Measurements from ENCODE around the gene EHMT1.

The EHMT1 gene

DNA sequence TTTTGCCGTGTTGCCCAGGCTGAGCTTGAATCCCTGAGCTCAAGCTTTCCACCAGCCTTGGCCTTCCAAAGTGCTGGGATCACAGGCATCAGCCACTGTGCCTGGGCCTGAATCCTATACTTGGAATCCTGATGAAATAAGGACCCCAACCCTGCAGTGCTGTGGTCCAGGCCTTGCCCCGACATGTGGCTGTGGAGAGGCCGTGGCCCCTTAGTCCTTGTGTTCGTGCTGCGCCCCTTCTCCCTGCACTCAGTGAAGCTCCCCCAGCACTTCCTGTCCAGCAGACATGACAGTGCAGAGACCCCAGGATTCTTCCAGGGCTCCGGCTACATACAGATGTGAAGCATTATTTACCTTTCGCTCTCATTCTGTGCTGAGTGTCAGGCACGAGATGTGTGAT is 52.9 kb downstream of the EHMT1 start:
- DNase-seq (ENCODE audit: low spot score) (no peak), FAIRE-seq (no peak)

DNA sequence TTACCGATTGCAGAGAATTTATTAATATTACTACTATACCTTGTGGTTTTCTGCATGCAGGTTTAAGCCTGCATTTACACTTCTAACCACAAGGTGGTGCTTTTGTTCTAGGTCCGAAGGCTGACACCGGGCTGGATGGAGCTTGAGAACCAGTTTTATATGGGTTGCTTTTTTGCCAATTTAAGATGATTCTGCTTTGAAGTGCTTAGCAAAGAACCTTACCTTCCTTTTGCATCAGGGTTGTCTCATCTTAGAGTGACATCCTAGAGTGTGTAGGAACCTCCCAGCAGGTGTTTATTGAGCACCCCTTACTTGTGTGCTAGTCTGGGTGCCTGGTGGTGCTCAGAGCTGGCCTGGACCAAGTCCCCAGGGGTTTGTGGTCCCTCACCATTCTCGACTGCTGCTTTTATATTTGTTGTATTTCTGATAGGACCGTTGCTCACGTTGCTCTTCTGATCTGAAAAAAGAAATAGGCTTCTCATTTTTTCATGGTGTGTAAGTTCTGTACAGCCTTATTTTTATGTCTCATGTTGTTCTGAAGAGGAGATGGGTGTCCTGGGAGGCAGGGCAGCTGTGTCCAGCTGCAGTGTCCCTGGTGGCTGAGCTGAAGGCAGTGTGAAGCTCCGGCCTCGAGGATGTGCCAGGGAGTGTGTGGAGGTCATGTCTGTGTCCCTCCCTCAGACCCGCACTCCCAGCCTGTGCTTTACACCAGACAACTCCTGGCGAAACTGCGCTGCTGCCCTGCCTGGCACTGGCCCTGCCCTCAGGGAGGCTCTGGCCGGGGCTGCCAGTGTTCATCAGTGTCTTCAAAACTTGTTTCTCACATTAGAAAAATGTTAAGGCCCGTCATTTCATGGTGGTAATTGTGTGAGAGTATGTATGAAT is 54.3 kb downstream of the EHMT1 start:
- FAIRE-seq = no peak

DNA sequence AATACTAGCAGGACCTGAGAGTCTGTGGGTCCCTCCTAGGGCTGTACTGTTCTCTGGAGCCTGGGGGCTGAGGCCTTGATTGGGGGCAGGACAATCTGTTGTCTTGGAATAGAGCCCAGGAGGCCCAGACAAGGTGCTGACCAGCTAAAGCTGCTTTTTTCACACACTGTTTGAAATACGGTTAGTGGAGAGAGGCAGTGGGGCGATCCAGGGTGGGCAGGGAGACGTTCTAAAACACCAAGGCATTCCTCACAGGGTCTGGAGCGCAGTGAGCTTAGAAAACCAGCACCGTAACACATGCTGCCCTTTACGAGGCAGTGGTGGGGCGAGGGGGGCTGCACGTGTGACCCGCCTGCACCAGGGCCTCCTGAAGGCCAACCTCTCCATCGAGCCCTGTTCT is 55.1 kb downstream of the EHMT1 start:
- DNase-seq (ENCODE audit: low spot score) (no peak), FAIRE-seq (no peak)

More for the DNA sequence above, 54.3 kb downstream of the EHMT1 start:
- DNase-seq (ENCODE audit: low spot score) = peak; percentile 39

DNA sequence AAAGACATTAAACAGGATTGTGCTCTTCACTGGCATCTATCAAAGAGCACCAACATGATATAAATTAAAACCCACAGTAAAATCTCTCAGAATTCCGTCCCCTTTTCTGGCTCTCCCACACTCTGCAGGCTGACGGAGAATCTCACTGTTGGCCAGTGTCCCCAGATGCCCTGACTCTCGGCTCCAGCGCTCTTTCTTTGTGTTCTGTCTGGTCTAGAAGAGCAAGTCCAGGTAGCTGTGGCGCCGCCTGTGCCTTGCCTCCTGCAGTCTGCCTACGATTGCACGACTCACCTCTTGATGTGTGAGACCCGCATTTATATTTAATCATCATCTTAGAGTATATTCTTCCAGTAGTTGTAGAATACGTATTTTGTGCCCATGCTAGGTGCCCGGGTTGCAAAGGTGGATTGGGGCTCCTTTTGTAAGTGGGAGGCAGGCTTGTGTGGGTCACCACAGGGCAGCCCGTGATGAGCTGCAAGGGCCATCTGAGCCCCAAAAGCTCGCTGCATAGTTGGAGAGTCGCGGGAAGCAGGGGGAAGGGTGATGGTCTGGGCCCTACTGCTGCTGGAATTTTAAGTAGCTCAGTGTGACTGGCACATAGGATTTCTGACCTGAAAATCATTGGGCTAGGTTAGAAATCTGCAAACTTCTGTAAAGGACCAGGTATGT is 55.6 kb downstream of the EHMT1 start:
- no peak for FAIRE-seq
- DNase-seq (ENCODE audit: low spot score) = no peak

DNA sequence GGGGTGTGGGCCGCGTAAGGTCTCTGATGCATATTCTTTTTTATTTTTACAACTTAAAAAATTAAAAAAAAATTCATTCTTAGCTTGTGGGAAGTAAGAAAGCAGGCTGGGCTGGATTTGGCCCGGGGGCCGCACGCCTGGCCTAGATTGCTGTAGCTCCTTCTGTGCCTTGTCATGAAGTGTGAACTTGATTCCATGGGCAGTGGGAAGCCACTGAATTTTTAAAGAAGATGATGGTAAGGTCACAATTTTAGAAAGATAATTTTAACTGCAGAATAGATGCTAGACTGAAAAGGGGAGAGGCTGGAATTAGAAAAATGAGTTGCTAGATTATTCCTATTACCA is 56.1 kb downstream of the EHMT1 start:
- DNase-seq (ENCODE audit: low spot score) (no peak), FAIRE-seq (no peak)

DNA sequence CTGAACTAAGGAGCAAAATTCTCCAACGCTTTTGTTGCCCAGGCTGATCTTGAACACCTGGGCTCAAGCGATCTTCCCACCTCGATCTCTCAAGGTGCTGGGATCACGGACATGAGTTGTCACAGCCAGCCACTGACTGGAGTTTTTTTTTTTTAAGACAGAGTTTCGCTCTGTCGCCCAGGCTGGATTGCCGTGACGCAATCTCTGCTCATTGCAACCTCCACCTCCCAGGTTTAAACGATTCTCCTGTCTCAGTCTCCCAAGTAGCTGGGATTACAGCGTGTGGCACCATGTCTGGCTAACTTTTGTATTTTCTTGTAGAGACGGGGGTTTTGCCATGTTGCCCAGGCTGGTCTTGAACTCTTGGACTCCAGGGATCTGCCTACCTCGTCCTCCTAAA is 58.2 kb downstream of the EHMT1 start:
- FAIRE-seq = no peak
- DNase-seq (ENCODE audit: low spot score) = no peak

DNA sequence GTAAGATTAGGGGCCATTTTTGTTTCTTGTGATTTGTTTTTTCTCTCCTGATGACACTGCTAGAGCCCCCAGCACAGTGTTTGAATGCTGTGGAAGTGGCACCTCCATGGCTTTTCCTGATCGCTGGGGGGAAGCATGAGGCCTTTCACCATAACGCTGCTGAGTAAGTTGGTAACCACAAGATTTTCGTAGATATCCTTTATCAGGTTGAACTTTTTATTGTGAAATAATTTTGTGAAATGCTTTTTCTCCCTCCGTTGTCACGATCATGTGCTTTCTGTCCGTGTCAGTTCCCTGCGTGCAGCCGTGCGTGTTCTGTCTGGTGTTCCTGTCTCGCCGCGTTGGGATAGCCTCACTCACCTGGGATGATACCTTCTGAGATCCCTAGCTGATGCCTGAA is 59.4 kb downstream of the EHMT1 start:
- DNase-seq (ENCODE audit: low spot score) = no peak

DNA sequence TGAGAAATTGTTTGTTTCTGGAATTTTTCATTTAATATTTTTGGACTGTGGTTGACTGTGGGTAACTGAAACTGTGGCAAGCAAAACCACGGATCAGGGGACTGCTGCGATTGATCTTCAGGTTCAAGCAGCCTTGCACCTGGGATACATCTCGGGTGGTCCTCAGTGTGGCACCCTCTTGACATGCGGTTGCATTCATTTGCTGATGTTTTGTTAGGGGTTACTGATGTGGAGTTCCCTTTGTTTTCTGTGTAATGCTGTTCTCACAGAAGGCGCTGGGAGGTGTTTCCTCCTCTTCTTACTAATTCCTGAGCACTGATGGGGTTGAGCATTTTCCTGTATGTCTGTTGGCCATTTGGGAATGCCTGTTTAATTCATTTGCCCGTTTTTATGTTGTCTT is 60.4 kb downstream of the EHMT1 start:
- FAIRE-seq (no peak), DNase-seq (ENCODE audit: low spot score) (no peak)

More for the DNA sequence above, 59.4 kb downstream of the EHMT1 start:
- FAIRE-seq = no peak

DNA sequence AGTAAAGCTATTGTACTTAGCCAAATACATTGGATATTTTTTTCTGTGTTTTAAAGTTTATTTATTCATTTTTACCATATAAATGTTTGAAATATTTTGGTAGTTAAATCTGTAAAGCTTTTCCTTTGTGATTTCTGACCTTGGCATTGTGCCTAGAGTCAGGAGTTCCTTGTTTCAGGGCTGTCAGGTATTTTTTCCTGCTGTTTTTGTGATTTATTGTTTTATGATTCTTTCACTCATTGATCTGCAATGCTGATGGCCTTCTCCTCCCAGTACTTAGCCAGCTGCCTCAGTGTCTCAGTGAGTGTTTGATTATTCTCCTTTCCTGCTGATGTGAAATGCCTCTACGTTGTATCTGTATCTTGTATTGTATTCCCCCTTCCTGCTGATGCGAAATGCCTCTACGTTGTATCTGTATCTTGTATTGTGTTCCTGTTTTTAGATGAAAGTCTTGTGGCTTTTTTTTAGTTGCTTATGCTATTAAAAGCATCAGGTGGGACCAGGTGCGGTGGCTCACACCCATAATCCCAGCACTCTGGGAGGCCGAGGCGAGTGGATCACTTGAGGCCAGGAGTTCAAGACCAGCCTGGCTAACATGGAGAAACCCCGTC is 61.0 kb downstream of the EHMT1 start:
- DNase-seq (ENCODE audit: low spot score) (no peak), FAIRE-seq (no peak)

DNA sequence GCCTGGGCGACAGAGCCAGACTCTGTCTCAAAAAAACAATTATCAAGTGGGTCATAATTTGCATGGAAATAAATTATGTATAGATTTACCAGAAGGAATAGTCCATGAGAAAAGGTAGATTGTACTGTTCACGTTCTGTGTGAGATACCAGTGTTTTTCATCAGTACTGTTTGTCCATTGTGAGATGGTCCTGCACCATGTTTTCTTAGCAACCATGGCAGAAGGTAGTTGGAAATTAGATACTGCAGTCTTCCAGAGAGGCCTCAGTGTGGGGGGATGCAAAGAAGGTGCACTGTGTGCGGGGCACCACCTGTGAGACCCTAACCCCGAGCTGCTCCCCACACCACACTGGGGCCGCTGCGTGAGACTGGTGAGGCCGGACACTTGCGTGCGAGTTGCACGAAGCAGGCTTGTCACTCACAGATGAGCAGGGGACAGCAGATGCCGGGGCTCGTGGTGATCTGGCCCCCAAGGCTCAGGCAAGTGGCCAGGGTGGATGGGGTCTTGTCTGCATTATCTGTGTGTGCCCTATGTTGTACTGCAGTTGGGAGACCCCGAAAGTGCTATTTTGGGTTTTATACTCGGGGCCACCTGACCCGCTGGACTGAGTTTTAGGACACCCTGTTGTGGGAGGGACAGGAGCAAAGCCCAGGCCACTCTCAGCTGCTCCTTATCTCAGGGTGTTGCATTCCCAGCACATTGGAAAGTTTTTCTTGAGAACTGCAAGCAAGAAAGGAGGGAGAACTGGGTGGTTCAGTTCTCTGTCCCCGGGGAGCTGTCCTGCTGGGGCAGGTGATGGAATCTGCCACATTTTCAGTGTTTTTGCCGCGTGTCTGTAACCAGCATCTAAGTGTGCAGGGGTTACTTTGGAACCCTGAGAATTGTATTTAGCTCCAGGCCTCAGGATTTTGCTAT is 61.9 kb downstream of the EHMT1 start:
- no peak for FAIRE-seq
- DNase-seq (ENCODE audit: low spot score) = no peak

DNA sequence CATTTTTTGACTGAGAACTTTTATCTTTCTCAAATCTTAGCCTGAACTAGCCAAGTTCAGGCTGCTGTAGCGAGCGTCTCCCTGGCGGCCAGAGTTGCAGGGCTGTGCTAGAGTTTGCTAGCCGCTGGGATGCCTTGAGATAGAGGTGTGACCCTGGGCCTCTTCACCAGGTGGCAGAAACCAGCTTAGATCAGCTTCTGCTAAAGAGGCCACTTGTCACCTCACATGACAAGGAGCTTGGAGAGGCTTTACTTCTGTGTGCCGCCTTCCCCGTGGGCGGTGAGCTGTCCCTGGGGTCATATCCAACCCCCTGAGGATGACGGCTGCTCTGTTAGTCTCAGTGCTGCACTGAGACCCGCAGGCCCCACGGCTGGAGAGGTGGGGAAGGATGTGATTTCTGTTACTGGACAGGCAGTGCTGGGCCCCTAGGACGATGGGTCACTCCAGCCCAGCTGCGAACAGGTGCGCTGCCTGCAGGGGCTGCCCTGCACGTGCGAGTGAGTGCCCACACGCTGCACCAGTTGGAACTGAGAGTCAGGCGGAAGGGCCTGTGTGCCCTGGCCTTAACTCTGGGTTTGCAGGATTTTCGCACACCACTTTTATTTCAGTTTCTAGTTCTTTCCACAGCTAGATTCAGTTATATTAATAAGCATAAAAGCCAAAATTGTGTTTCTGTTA is 63.8 kb downstream of the EHMT1 start:
- no peak for FAIRE-seq

DNA sequence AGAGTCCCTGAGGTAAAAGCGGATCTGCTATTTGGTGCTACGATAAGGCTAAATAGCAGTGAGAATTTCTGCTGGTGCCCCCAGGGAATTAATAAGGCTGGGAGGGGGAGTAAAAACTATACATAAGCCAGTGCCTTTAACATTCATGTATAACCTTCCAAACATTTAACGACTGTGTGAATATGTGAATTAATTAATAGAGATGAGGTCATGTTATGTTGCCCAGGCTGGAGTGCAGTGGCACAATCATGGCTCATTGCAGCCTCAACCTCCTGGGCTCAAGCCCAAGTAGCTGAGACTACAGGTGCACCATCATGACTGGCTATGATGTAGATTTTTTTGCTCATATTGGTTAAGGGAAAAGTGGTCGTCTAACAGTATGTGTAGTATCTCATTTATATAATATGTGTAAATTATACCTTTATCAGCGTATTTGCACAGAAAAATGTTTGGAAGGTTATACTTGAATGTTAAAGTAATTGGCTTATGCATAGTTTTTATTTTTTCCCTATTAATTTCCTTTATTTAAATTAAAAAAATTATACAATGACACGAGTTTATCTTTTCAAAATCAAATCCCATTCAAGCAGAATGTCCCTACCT is 64.6 kb downstream of the EHMT1 start:
- DNase-seq (ENCODE audit: low spot score) = no peak
- no peak for FAIRE-seq

More for the DNA sequence above, 63.8 kb downstream of the EHMT1 start:
- DNase-seq (ENCODE audit: low spot score) = no peak

DNA sequence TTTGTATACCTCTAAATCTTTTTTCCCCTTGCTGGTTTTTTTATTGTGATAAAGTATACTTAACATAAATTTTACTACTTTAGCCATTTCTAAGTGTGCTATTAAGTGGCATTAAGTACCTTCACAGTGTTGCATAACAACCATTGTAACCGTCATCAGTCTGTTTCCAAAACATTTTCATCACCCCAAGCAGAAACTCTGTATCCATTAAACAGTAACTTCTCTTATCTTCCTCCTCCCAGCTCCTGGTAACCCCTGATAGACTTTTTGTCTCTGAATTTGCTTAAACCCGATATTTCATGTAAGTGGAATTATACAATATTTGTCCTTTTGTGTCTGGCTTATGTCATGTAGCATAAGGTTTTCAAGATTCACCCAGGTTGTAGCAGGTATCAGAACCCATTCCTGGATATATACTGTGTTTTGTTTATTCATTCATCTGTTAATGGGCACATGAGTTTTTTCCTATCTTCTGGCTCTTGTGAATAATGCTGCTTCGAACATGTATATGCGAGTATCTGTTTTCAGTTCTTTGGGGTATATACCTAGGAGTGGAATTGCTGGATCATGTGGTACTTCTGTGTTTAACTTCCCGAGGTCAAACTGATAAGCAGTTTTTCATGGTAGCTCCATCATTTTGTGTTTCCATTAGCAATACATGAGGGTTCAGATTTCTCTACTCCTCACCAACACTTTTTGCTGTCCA is 66.4 kb downstream of the EHMT1 start:
- no peak for FAIRE-seq

DNA sequence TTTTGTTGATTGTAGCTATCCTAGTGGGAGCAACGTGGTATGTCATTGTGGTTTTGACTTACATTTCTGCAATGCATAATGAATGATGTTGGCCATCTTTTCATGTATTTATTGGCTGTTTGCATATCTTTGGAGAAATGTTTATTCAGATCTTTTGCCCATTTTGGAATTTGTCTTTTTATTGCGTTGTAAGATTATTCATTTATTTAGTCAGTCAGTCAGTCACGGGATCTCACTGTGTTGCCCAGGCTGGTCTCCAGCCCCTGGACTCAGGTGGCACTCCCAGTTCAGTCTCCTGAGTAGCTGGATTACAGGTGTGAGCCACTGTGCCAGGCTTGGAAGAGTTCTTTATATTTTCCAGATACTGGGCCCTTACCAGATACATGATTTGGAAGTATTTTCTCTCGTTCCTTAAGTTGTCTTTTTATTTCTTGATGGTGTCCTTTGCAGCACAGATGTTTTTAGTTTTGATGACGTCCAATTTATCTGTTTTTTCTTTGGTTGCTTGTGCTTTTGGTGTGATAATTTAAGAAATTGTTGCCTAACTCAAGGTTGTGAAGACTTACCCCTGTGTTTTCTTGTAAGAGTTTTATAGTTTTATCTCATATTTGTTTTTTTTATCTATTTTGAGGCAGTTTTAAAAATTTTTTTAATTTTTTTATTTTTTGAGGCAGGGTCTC is 67.1 kb downstream of the EHMT1 start:
- no peak for FAIRE-seq

More for the DNA sequence above, 66.4 kb downstream of the EHMT1 start:
- DNase-seq (ENCODE audit: low spot score) = no peak

DNA sequence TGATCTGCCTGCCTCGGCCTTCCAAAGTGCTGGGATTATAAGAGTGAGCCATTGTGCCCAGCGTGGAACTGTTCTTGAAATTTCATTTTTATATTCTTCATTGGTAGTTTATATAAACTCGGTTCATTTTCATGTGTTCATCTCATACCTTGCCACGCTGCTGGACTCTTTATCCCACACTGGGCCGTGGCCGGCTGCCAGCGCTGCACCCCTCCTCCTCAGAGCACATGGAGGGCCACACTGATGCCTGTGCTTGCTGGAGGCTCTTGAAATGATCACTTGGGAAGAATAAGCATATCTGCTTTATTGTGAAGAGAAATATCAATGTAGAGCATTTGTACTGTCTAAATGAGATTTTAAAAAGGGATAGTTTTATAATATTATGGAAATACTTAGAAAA is 69.5 kb downstream of the EHMT1 start:
- DNase-seq (ENCODE audit: low spot score) (no peak), FAIRE-seq (no peak)

More for the DNA sequence above, 67.1 kb downstream of the EHMT1 start:
- no peak for DNase-seq (ENCODE audit: low spot score)

DNA sequence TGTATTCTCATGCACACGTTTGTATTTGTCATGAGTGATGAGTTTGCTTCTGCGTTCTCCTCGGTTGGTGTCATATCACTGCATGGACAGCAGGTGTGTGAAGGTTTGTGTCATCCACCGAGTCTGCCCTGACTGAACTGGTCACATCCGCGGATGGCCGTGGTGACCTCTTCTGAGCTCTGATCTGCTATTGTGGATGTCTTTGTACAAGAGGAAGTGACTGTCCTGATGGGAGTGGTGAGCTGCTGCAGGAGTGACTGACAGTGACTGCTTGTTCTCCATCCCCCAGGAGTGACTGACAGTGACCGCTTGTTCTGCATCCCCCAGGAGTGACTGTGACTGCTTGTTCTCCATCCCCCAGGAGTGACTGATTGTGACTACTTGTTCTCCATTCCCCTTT is 69.9 kb downstream of the EHMT1 start:
- FAIRE-seq (no peak), DNase-seq (ENCODE audit: low spot score) (no peak)

DNA sequence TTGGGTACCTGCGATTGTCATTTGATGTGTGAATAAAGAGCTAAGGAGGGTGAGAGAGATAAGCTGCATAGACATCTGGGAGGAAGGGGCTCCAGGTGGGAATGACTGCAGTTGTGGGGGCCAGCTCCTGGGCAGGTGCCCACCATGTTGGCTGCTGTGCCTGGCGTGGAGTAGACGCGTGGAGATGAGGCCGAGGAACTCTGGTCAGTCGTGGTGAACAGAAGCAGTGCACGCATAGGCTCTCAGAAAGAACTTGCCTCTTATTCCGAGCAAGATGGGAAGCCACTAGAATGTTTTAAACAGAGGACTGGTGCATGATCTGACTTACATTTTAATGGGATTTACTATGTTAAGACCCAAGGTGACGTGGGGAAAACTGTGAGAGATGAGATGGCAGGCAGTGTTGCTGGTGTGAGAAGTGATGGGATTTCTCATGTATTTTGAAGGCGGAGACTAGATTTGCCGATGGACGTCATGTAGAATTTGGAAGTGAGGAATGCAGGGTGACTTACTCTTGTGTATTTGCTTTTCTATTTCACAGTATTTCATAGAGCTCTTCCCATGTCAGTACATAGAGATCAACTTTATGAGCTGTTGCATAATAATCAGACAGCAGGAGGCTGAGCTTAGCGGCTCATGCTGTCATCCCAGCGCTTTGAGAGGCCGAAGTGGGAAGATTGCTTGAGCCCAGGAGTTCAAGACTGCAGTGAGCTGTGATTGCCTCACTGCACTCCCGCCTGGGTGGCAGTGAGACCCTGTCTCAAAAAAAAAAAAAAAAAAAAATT is 71.1 kb downstream of the EHMT1 start:
- DNase-seq (ENCODE audit: low spot score) (no peak), FAIRE-seq (no peak)

DNA sequence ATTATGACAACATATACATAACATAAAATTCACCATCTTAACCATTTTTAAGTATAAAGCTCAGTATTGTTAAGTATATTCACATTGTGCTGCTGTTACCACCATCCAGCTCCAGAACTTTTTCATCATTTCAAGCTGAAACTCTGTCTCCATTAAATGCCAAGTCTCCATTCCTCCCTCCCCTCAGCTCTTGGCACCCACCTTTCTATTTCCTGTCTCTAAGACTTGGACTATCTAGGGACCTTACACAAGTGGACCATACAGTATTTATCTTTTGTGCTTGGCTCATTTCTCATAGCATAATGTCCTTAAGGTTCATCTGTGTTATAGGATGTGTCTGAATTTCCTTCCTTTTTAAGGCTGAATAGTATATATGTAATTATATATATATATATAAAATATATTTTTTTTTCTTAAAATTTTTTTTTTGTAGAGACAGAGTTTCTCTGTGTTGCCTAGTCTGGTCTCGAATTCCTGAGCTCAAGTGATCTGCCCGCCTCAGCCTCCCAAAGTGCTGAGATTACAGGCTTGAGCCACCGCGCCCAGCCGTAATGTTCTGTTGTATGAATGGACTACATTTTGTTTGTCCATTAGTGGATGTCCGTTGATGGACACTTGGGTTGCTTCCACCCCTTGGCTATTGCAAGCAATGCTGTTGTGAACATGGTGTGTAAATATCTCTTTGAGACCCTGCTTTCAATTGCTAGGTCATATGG is 72.3 kb downstream of the EHMT1 start:
- no peak for FAIRE-seq

More for the DNA sequence above, 72.3 kb downstream of the EHMT1 start:
- DNase-seq (ENCODE audit: low spot score) = no peak

All from urothelium cell line (cell line).